ENCODE measurements around the gene TMEM89. TPM values are rescaled to one million over a fixed set of nuclear protein-coding genes. Genes with fewer than 3 reads are reported as not detected.
A peak's percentile ranks its signal among the peaks of the same experiment; 100 is the strongest.

TMEM89 gene
- total RNA-seq (not detected), polyA plus RNA-seq (0.23 TPM)
- long read RNA-seq, donor 1, result 0 reads
- long read RNA-seq, donor 2, result 0 reads
- long read RNA-seq, donor 3, result 0 reads
- long read RNA-seq, donor 4, result 0 reads
- long read RNA-seq, donor 5, result 0 reads
- long read RNA-seq, donor 6, result 0 reads
- long read RNA-seq, donor 7, result 0 reads
- long read RNA-seq, donor 8, result 0 reads
- long read RNA-seq, donor 9, result 0 reads
- long read RNA-seq, donor 10, result 0 reads

- peaks cover 6 to 13% of the 10 kb centered on the region in 2 donors for H3K4me1 ChIP-seq (ENCODE audit: control insufficient read depth in 2 of 2, insufficient read depth in 2 of 2, low read length in 2 of 2)
Measured at GRCh38 chr3:48621461-48621869, at the start of gene TMEM89. Gene TMEM89 (minus strand): TSS chr3:48621769. CDS start chr3:48621756, 13 bp downstream.

DNA sequence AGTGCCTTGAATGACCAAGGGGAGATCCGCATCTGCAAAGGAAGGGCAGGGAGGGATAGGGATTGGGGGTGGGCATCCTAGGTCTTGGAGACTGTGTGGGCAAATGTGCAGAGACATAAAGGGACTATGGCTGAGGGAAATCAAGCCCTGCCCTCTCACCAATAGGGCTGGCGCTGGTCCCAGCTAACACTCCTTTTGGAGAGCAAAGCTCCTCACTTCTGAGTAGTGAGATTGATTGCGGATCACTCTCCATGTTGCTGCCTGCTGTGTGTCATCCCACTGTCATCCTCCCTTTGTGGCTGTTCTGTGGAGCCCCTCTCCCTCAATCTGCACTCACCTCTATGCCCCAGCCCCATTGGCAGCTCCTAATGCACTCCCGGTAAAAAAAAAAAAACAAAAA lies 43.4 kb upstream of the TMEM89 start:
- H3K27me3 ChIP-seq (ENCODE audit: control insufficient read depth in 2 of 2, insufficient read depth in 1 of 2, low read length in 1 of 2), result peaks cover 30 to 48% of the 10 kb centered on the region in 2 donors
- peaks cover 14 to 30% of the 10 kb centered on the region in 2 donors for H3K4me1 ChIP-seq (ENCODE audit: control insufficient read depth in 2 of 2, insufficient read depth in 2 of 2, low read length in 2 of 2)
- WGBS, result 99% methylated on average over 4 of the region's 4 CpGs
- H3K9me3 ChIP-seq (ENCODE audit: control insufficient read depth in 2 of 2, insufficient read depth in 1 of 2, low read length in 1 of 2), result peaks cover 7 to 19% of the 10 kb centered on the region in 2 donors
- no peak overlapping the region for H3K4me3 ChIP-seq (ENCODE audit: low read length in 2 of 2)
- H3K27ac ChIP-seq (ENCODE audit: low read depth in 1 of 2, low read length in 1 of 2), result no peak overlapping the region
- DNase-seq (ENCODE audit: low read depth in 6 of 9, low spot score in 9 of 9), result no peak
- no peaks in the 10 kb centered on the region for H3K36me3 ChIP-seq (ENCODE audit: control insufficient read depth in 2 of 2, insufficient read depth in 2 of 2, low read length in 1 of 2)

More at GRCh38 chr3:48621461-48621869, at the start of gene TMEM89:
- Histone ChIP-seq H3K9me3 (ENCODE audit: control insufficient read depth in 2 of 2, insufficient read depth in 1 of 2, low read length in 1 of 2) (peaks cover 1 to 17% of the 10 kb centered on the region in 2 donors), H3K36me3 (ENCODE audit: control insufficient read depth in 2 of 2, insufficient read depth in 2 of 2, low read length in 1 of 2) (peaks cover 6 to 11% of the 10 kb centered on the region in 2 donors), H3K27me3 (ENCODE audit: control insufficient read depth in 2 of 2, insufficient read depth in 1 of 2, low read length in 1 of 2) (no peaks in the 10 kb centered on the region), H3K27ac (ENCODE audit: low read depth in 1 of 2, low read length in 1 of 2) (no peak within 1 kb of the TSS), H3K4me3 (ENCODE audit: low read length in 2 of 2) (no peak within 1 kb of the TSS)
- DNase-seq (ENCODE audit: low read depth in 6 of 9, low spot score in 9 of 9), result no peak
- WGBS, result 98% methylated on average over 19 of the region's 19 CpGs

GRCh38 chr3:48664313-48664644 lies 42.7 kb upstream of the TMEM89 start:
- Histone ChIP-seq H3K36me3 (ENCODE audit: control insufficient read depth in 2 of 2, insufficient read depth in 2 of 2, low read length in 1 of 2) (no peaks in the 10 kb centered on the region), H3K4me1 (ENCODE audit: control insufficient read depth in 2 of 2, insufficient read depth in 2 of 2, low read length in 2 of 2) (peaks cover 14 to 30% of the 10 kb centered on the region in 2 donors), H3K4me3 (ENCODE audit: low read length in 2 of 2) (no peak overlapping the region), H3K27ac (ENCODE audit: low read depth in 1 of 2, low read length in 1 of 2) (no peak overlapping the region), H3K9me3 (ENCODE audit: control insufficient read depth in 2 of 2, insufficient read depth in 1 of 2, low read length in 1 of 2) (peaks cover 7 to 19% of the 10 kb centered on the region in 2 donors), H3K27me3 (ENCODE audit: control insufficient read depth in 2 of 2, insufficient read depth in 1 of 2, low read length in 1 of 2) (peaks cover 30 to 54% of the 10 kb centered on the region in 2 donors)
- no peak for DNase-seq (ENCODE audit: low read depth in 6 of 9, low spot score in 9 of 9)
- WGBS, result 70% methylated on average over 11 of the region's 11 CpGs

DNA sequence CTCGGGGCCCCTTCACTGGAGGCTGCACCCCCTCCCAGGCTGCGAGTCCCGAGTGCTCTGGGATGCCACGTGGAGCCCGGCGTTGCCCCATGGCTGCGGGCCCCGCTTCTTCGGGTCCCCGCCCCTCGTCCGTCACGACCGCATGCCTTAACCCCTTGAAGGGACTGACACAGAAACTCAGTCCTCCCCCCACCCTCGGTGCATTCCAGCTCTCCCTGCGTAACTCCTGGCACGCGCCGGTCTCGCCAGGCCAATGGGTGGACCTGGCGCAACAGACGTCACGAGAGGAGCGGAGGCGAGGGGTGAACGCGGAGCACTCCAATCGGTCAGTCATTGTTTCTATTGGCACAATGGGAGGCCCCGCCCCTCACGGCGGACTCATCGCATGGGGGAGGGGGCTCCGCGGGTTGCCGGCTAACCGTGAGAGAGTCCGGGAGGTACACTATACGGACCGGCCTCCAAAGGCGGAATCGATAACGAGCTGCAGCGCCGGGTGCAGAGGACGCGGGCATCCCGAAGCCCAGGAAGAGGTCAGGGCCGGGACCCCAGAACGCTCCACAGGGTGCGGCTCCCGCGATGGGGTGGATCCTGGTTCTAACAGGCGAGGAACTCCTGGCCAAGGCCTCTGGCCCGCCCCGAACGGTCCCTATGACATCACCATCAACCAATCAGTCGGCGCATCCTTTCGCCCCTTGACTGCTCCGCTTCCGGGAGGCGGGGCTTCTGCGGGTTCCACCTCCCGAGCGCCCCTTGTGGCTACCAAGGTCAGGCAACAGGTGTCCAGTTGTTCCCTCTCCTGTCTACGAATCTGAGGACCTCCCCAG lies 42.1 kb upstream of the TMEM89 start:
- peak overlapping the region; percentile 36 to 41 for H3K4me3 ChIP-seq (ENCODE audit: low read length in 2 of 2)
- H3K9me3 ChIP-seq (ENCODE audit: control insufficient read depth in 2 of 2, insufficient read depth in 1 of 2, low read length in 1 of 2), result peaks cover 7 to 19% of the 10 kb centered on the region in 2 donors
- DNase-seq (ENCODE audit: low read depth in 6 of 9, low spot score in 9 of 9), result peak in 8 of 9 donors; percentile 55 to 89 (median 73)
- peaks cover 32 to 60% of the 10 kb centered on the region in 2 donors for H3K27me3 ChIP-seq (ENCODE audit: control insufficient read depth in 2 of 2, insufficient read depth in 1 of 2, low read length in 1 of 2)
- WGBS, result 3% methylated on average over 66 of the region's 66 CpGs
- H3K4me1 ChIP-seq (ENCODE audit: control insufficient read depth in 2 of 2, insufficient read depth in 2 of 2, low read length in 2 of 2), result peaks cover 14 to 30% of the 10 kb centered on the region in 2 donors
- H3K36me3 ChIP-seq (ENCODE audit: control insufficient read depth in 2 of 2, insufficient read depth in 2 of 2, low read length in 1 of 2), result no peaks in the 10 kb centered on the region
- peak overlapping the region in 1 of 2 donors; percentile 24 for H3K27ac ChIP-seq (ENCODE audit: low read depth in 1 of 2, low read length in 1 of 2)

DNA sequence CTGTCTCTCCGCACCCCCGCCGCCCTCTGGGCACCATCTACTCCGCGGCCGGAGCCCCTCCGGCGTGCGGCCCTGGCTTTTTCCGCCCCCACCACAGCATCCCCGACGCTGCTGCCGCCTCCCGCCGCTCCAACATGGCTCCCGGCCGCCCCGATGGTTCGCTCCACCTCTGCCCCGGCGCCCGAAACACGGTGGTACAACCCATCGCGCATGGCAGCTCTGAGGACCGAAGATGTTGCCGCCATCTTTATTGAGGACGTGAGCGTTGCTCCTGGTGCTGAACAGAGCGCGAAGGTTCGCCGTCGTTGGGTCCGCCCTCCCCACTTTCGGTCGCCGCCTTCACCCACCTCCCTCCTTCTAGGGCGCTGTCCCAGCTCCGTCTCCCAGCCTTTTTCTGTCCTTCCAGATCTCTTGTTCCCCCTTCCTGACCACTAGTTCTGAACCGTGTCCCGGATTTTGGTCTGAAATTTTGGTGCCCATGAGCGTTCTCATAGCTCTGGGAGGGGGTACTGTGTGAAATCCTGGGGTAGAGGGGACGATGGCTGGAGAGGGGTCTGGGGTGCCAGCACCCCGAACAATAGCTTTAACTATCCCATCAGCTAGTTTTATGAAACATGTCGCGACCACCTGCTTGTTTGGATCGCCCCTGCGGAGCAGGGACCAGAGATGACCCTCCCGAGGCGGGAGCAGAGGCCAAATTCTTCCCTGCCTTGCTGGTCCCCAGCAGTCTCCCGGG lies 41.4 kb upstream of the TMEM89 start, which contains the start of gene CELSR3:
Gene CELSR3, minus strand, starts transcription at position 134 of the 736 bp plus-strand sequence. CDS start 252 bp downstream, outside the sequence.
- 3% methylated on average over 52 of the region's 52 CpGs for WGBS
- H3K27me3 ChIP-seq (ENCODE audit: control insufficient read depth in 2 of 2, insufficient read depth in 1 of 2, low read length in 1 of 2), result peaks cover 32 to 68% of the 10 kb centered on the region in 2 donors

DNA sequence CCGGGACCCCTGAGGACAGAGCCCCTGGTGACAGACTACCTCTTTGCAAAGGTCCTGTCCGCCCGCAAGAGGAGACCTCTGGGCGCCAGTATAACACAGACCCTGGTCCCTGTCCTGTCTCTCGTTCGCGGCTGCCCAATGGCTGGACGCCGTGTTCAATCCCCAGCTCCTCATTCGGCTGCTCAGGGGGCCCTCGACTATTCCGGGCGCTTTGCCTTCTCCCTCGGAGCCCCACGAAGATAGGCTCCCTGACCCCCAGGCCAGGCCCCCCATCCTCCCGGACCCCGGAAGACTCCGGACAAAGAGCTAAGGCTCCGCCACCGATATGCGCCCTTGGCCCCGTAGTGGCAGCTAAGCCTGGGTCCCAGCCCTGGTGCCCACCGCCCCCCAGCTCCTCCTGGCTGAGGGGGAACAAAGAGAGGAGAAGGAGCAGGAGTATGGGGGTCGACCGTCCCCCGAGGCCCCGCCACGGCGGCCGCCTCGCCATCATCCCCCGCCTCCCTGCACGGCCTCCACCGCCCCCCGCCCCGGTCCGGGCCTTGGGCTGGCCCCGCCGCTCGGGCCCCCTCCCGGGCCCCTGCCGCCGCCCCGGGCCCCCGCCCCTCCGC lies 40.7 kb upstream of the TMEM89 start:
- Histone ChIP-seq H3K9me3 (ENCODE audit: control insufficient read depth in 2 of 2, insufficient read depth in 1 of 2, low read length in 1 of 2) (peaks cover 7 to 19% of the 10 kb centered on the region in 2 donors), H3K4me3 (ENCODE audit: low read length in 2 of 2) (peak overlapping the region in 1 of 2 donors; percentile 41), H3K27ac (ENCODE audit: low read depth in 1 of 2, low read length in 1 of 2) (no peak overlapping the region), H3K27me3 (ENCODE audit: control insufficient read depth in 2 of 2, insufficient read depth in 1 of 2, low read length in 1 of 2) (peaks cover 32 to 75% of the 10 kb centered on the region in 2 donors), H3K4me1 (ENCODE audit: control insufficient read depth in 2 of 2, insufficient read depth in 2 of 2, low read length in 2 of 2) (peaks cover 14 to 30% of the 10 kb centered on the region in 2 donors), H3K36me3 (ENCODE audit: control insufficient read depth in 2 of 2, insufficient read depth in 2 of 2, low read length in 1 of 2) (no peaks in the 10 kb centered on the region)
- DNase-seq (ENCODE audit: low read depth in 6 of 9, low spot score in 9 of 9), result no peak
- WGBS, result 5% methylated on average over 46 of the region's 46 CpGs

More for the DNA sequence above, 41.4 kb upstream of the TMEM89 start, which contains the start of gene CELSR3:
- H3K4me1 ChIP-seq (ENCODE audit: control insufficient read depth in 2 of 2, insufficient read depth in 2 of 2, low read length in 2 of 2), result peaks cover 14 to 30% of the 10 kb centered on the region in 2 donors
- peak in 3 of 9 donors; percentile 7 to 54 (median 23) for DNase-seq (ENCODE audit: low read depth in 6 of 9, low spot score in 9 of 9)
- H3K36me3 ChIP-seq (ENCODE audit: control insufficient read depth in 2 of 2, insufficient read depth in 2 of 2, low read length in 1 of 2), result no peaks in the 10 kb centered on the region
- H3K9me3 ChIP-seq (ENCODE audit: control insufficient read depth in 2 of 2, insufficient read depth in 1 of 2, low read length in 1 of 2), result peaks cover 7 to 19% of the 10 kb centered on the region in 2 donors
- peak within 1 kb of the TSS; percentile 36 to 41 for H3K4me3 ChIP-seq (ENCODE audit: low read length in 2 of 2)
- H3K27ac ChIP-seq (ENCODE audit: low read depth in 1 of 2, low read length in 1 of 2), result peak within 1 kb of the TSS; percentile 18 to 24

GRCh38 chr3:48661501-48662144 lies 40.1 kb upstream of the TMEM89 start:
- Histone ChIP-seq H3K4me3 (ENCODE audit: low read length in 2 of 2) (peak overlapping the region; percentile 26 to 31), H3K27me3 (ENCODE audit: control insufficient read depth in 2 of 2, insufficient read depth in 1 of 2, low read length in 1 of 2) (peaks cover 32 to 81% of the 10 kb centered on the region in 2 donors), H3K27ac (ENCODE audit: low read depth in 1 of 2, low read length in 1 of 2) (no peak overlapping the region), H3K9me3 (ENCODE audit: control insufficient read depth in 2 of 2, insufficient read depth in 1 of 2, low read length in 1 of 2) (peaks cover 7 to 19% of the 10 kb centered on the region in 2 donors), H3K36me3 (ENCODE audit: control insufficient read depth in 2 of 2, insufficient read depth in 2 of 2, low read length in 1 of 2) (no peaks in the 10 kb centered on the region), H3K4me1 (ENCODE audit: control insufficient read depth in 2 of 2, insufficient read depth in 2 of 2, low read length in 2 of 2) (peaks cover 14 to 36% of the 10 kb centered on the region in 2 donors)
- DNase-seq (ENCODE audit: low read depth in 6 of 9, low spot score in 9 of 9), result peak in 8 of 9 donors; percentile 42 to 80 (median 67)
- WGBS, result 2% methylated on average over 67 of the region's 67 CpGs

DNA sequence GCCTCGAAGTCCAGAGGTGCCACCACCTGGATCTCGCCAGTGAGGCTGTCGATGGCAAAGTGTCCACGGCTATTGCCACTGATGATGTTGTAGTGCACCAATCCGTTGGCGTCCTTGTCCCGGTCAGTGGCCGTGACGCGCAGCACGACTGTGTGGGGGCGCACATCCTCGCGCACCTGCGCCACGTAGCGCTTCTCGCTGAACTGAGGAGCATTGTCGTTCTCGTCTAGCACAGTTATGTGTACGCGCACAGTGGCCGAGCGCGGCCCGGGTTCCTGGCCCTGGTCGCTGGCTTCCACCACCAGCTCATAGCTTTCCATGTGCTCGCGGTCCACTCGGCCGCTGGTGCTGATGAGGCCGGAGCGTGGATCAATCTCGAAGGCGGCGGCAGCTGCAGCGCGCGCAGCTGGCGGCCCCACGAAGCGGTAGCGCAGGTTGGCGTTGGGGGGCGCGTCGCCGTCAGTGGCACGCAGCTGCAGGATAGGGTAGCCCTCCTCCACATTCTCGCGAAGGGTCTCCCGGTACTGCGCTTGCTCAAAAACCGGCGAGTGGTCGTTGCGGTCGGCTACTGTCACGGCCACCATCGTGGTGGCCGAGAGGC lies 39.3 kb upstream of the TMEM89 start:
- H3K4me1 ChIP-seq (ENCODE audit: control insufficient read depth in 2 of 2, insufficient read depth in 2 of 2, low read length in 2 of 2), result peaks cover 14 to 40% of the 10 kb centered on the region in 2 donors
- DNase-seq (ENCODE audit: low read depth in 6 of 9, low spot score in 9 of 9), result no peak
- peaks cover 7 to 19% of the 10 kb centered on the region in 2 donors for H3K9me3 ChIP-seq (ENCODE audit: control insufficient read depth in 2 of 2, insufficient read depth in 1 of 2, low read length in 1 of 2)
- peaks cover 32 to 86% of the 10 kb centered on the region in 2 donors for H3K27me3 ChIP-seq (ENCODE audit: control insufficient read depth in 2 of 2, insufficient read depth in 1 of 2, low read length in 1 of 2)
- no peak overlapping the region for H3K27ac ChIP-seq (ENCODE audit: low read depth in 1 of 2, low read length in 1 of 2)
- 68% methylated on average over 61 of the region's 61 CpGs for WGBS
- peak overlapping the region in 1 of 2 donors; percentile 26 for H3K4me3 ChIP-seq (ENCODE audit: low read length in 2 of 2)
- no peaks in the 10 kb centered on the region for H3K36me3 ChIP-seq (ENCODE audit: control insufficient read depth in 2 of 2, insufficient read depth in 2 of 2, low read length in 1 of 2)
